Astrocyte (in vitro differentiated cells and primary cell): ENCODE data around the gene WBP2NL.

Source experiments
- EZH2 ChIP-seq: IDR thresholded peaks from 2 replicates; pipeline ENCODE4 v1.6.1; 2012; ENCODE audit warnings: mild to moderate bottlenecking, low read length, inconsistent platforms; ENCODE audit not compliant: insufficient read depth
- TF ChIP-seq, protein P1 (sequence below): IDR thresholded peaks from 2 replicates; pipeline ENCODE4 v1.5.1; 2011; ENCODE audit warnings: low read depth, mild to moderate bottlenecking, inconsistent platforms, low read length, moderate library complexity; ENCODE audit not compliant: insufficient read depth

DNA sequence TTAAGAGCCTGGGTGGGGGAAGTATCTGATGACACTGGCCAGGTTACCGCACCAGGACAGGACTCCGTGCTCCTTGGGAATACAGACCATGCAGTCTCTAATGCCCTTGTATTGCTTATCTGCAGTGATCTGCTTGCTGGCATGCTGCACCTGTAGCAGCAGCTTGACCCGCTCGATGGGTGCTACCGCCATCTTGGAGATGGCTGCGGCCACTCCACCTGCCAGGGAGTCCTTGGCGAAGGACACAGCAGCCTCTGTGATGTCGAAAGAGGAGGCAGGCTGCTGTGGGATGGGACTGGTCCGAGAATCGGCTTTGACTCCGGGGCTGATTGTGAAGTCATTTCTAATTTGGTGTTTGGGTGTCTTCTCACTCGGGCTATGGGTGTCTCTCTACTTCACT is 3.1 kb downstream of the WBP2NL start:
- TF ChIP-seq, protein P1, sequence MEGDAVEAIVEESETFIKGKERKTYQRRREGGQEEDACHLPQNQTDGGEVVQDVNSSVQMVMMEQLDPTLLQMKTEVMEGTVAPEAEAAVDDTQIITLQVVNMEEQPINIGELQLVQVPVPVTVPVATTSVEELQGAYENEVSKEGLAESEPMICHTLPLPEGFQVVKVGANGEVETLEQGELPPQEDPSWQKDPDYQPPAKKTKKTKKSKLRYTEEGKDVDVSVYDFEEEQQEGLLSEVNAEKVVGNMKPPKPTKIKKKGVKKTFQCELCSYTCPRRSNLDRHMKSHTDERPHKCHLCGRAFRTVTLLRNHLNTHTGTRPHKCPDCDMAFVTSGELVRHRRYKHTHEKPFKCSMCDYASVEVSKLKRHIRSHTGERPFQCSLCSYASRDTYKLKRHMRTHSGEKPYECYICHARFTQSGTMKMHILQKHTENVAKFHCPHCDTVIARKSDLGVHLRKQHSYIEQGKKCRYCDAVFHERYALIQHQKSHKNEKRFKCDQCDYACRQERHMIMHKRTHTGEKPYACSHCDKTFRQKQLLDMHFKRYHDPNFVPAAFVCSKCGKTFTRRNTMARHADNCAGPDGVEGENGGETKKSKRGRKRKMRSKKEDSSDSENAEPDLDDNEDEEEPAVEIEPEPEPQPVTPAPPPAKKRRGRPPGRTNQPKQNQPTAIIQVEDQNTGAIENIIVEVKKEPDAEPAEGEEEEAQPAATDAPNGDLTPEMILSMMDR: no peak
- no peak for TF ChIP-seq EZH2
